NT2/D1 (cell line): ENCODE data around the gene NUDT15.

Source experiments
- DNase-seq: peaks from one replicate; pipeline ENCODE4 v3.0.0-alpha.2; 2011; ENCODE audit warnings: low read depth, low spot score
- H3K27me3 ChIP-seq: 2 replicates; pipeline ENCODE4 v1.6.0; 2011; ENCODE audit warnings: mild to moderate bottlenecking; ENCODE audit not compliant: insufficient read length, insufficient read depth
- H3K36me3 ChIP-seq: 2 replicates; pipeline ENCODE4 v1.6.1; 2011; ENCODE audit warnings: mild to moderate bottlenecking, low read length, mixed read lengths; ENCODE audit not compliant: insufficient read depth, insufficient read length
- H3K4me1 ChIP-seq: 2 replicates; pipeline ENCODE4 v1.5.1; 2011; ENCODE audit not compliant: insufficient read depth, insufficient read length
- H3K4me3 ChIP-seq: 2 replicates; pipeline ENCODE4 v1.5.1; 2011; ENCODE audit warnings: low read depth; ENCODE audit not compliant: insufficient read length
- H3K9ac ChIP-seq: 2 replicates; pipeline ENCODE4 v1.6.0; 2011; ENCODE audit warnings: low read depth; ENCODE audit not compliant: insufficient read length
- H3K9me3 ChIP-seq: 2 replicates; pipeline ENCODE4 v1.5.1; 2011; ENCODE audit warnings: mild to moderate bottlenecking, low read length; ENCODE audit not compliant: insufficient read depth
- SUZ12 ChIP-seq: IDR thresholded peaks from 2 replicates; pipeline ENCODE4 v1.6.1; 2011; ENCODE audit not compliant: insufficient read length, insufficient read depth; ENCODE audit errors: extremely low read depth
- YY1 ChIP-seq: IDR thresholded peaks from 2 replicates; pipeline ENCODE4 v1.6.1; 2011; ENCODE audit not compliant: insufficient read length, insufficient read depth
- ZNF274 ChIP-seq: IDR thresholded peaks from 2 replicates; pipeline ENCODE4 v1.6.1; 2011; ENCODE audit warnings: mild to moderate bottlenecking, low read depth, low read length

Gene NUDT15

DNA sequence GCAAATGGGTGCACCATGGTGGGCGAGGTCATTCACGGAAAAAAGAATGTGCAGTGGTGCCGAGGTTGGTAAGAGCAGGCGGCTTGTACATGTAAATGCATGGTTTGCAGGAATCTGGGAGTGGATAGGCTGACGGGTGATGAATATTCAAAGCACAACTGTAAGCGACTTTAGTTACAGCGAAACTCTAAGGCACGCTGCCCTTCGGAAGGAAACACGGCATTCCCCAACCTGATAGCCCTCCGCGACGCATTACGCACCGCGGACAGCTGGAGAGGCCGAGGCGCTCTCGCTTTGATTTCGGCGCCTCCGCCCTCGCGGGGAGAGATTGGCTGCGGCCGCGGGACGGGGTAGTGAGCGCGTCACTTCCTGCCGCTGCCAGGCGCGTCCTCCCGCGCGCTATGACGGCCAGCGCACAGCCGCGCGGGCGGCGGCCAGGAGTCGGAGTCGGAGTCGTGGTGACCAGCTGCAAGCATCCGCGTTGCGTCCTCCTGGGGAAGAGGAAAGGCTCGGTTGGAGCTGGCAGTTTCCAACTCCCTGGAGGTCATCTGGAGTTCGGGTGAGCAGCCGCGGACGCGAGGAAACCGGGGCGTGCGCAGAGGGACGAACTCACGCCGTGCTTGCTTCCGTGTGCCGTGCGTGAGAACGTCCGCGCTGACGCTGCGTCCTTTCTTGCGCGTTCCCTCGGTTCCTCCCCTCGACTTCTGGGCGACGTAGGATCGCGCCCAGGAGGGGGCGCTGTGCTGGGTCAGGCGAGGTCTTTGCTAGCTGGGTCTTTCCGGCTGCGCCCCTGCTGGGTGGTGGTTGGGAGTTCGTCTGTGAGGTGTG lies at the start of gene NUDT15:
NUDT15 (plus strand) TSS at position 381 of the 828 bp plus-strand sequence; CDS start at position 402, 21 bp downstream.
- Histone ChIP-seq H3K27me3 (no peaks in the 10 kb centered on the region), H3K36me3 (peaks cover 30% of the 10 kb centered on the region), H3K9me3 (peaks cover 14% of the 10 kb centered on the region; the same call in 1 of the 2 replicates), H3K9ac (peak within 1 kb of the TSS; percentile 90), H3K4me3 (peak within 1 kb of the TSS; percentile 71), H3K4me1 (no peaks in the 10 kb centered on the region)
- peak; percentile 93 for DNase-seq
- TF ChIP-seq SUZ12 (no peak), ZNF274 (no peak), YY1 (no peak)

DNA sequence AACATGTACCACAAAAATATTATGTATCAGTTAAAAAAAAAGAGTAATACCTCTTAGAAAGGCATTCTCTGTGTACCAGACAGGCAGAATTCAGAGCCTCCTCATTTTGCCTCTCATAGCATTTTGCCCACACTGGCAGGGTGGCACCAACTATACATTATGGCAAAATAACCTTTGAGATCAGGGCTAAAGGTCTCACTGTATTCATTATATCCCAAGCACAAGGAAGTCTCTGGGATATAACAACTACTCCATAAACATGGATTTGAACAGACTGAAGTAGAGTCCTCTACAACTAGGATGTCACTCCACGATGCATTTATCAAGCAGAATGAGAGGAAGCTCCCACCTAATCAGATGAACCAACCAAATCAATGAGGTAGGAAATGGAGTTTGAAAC lies 47.1 kb upstream of the NUDT15 start:
- Histone ChIP-seq H3K9ac (no peak overlapping the region), H3K36me3 (peaks cover 57% of the 10 kb centered on the region), H3K4me1 (no peaks in the 10 kb centered on the region), H3K4me3 (no peak overlapping the region), H3K27me3 (no peaks in the 10 kb centered on the region), H3K9me3 (no peaks in the 10 kb centered on the region)
- DNase-seq = no peak
- TF ChIP-seq ZNF274 (no peak), SUZ12 (no peak), YY1 (no peak)

- no peak for TF ChIP-seq YY1
- no peaks in the 10 kb centered on the region for H3K27me3 ChIP-seq
- peaks cover 59% of the 10 kb centered on the region for H3K36me3 ChIP-seq
- no peak for DNase-seq
- H3K4me1 ChIP-seq = no peaks in the 10 kb centered on the region
- no peak overlapping the region for H3K4me3 ChIP-seq
- no peak overlapping the region for H3K9ac ChIP-seq
- H3K9me3 ChIP-seq = no peaks in the 10 kb centered on the region
Measured at GRCh38 chr13:47990920-47991466, 46.5 kb upstream of the NUDT15 start.

GRCh38 chr13:47991859-47992258 lies 45.7 kb upstream of the NUDT15 start:
- H3K9me3 ChIP-seq = no peaks in the 10 kb centered on the region
- peaks cover 64% of the 10 kb centered on the region for H3K36me3 ChIP-seq
- no peak for TF ChIP-seq SUZ12
- TF ChIP-seq ZNF274 = no peak
- TF ChIP-seq YY1 = no peak
- H3K27me3 ChIP-seq = no peaks in the 10 kb centered on the region
- H3K9ac ChIP-seq = no peak overlapping the region
- H3K4me1 ChIP-seq = no peaks in the 10 kb centered on the region
- DNase-seq = no peak
- no peak overlapping the region for H3K4me3 ChIP-seq

DNA sequence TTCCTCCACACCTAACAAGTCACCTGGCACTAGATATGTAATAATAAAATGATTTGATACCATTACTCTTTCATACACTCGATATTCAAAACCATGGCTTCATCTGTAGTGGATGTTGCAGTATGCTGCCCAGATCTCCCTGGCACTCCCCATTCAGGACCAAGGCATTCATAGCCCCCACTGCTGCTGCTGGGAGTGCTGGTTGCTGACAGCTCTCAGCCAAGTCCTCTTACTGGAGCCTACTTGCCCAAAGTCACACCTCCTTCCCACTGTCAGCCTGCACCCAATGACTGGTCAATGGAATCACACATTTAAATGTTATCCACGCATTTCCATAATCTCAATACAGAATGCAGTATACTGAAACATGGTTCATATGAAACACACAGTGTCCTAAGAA lies 40.1 kb upstream of the NUDT15 start:
- H3K36me3 ChIP-seq = peaks cover 41% of the 10 kb centered on the region
- no peak for DNase-seq
- no peaks in the 10 kb centered on the region for H3K9me3 ChIP-seq
- H3K4me3 ChIP-seq = no peak overlapping the region
- TF ChIP-seq YY1 (no peak), ZNF274 (no peak), SUZ12 (no peak)
- no peaks in the 10 kb centered on the region for H3K4me1 ChIP-seq
- no peak overlapping the region for H3K9ac ChIP-seq
- no peaks in the 10 kb centered on the region for H3K27me3 ChIP-seq

- H3K9me3 ChIP-seq = no peaks in the 10 kb centered on the region
- H3K27me3 ChIP-seq = no peaks in the 10 kb centered on the region
- peaks cover 23% of the 10 kb centered on the region for H3K36me3 ChIP-seq
- peak overlapping the region; percentile 92 for H3K9ac ChIP-seq
- no peak for DNase-seq
- peak overlapping the region; percentile 89 for H3K4me3 ChIP-seq
- no peaks in the 10 kb centered on the region for H3K4me1 ChIP-seq
- no peak for TF ChIP-seq YY1
Measured at GRCh38 chr13:47999973-48000372, 37.6 kb upstream of the NUDT15 start.

DNA sequence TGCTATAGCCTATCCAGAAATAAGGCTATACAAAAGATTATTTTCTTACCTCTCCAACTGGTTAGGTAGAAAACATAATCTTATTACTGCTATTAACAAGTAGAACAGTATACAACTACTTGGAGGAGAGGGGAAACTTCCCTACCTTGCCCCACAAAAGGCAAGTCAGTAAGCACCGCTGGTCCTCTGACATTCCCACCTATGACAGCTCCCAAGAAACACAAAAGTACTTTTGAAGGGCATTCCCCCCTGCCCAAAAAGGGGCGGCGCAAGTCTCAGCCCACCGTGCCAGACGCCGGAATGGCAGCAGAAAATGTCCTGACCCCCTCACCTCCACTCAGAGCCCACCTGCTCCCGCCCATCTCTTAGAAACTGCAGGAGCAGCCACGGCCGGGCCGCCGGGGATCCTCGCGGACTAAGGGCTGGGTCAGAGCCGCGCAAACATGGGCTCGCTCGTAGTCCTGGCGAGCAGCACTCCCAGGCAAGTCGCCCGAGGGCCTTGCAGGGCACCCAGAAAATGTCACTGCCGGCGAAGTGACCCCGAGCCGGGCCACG lies 36.9 kb upstream of the NUDT15 start:
- H3K4me3 ChIP-seq = peak overlapping the region; percentile 89

More for the DNA sequence above, 36.9 kb upstream of the NUDT15 start:
- H3K9ac ChIP-seq = peak overlapping the region; percentile 92
- no peaks in the 10 kb centered on the region for H3K27me3 ChIP-seq
- no peak for DNase-seq
- TF ChIP-seq YY1 (no peak), ZNF274 (no peak), SUZ12 (no peak)
- H3K4me1 ChIP-seq = no peaks in the 10 kb centered on the region
- H3K36me3 ChIP-seq = peaks cover 17% of the 10 kb centered on the region
- H3K9me3 ChIP-seq = no peaks in the 10 kb centered on the region
